ENCODE measurements around the gene ANTXR1.
A peak's percentile ranks its signal among the peaks of the same experiment; 100 is the strongest.

ANTXR1 gene

DNA sequence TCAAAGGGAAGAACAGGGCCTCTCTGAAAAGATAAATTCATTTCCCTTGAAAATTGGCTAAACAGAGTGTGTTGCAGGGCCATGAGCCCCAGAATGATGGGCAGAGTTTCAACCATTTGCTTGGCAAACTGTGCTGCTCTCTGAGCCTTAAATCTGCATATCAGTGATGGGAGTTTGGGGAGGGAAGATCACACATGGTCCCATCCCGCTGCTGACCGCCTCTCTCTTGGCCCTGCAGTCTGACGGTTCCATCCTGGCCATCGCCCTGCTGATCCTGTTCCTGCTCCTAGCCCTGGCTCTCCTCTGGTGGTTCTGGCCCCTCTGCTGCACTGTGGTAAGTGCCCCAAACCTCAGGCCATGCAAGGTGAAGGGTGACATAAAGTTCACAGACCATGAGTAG is 139.0 kb downstream of the ANTXR1 start:
- no peak overlapping the region for H3K4me3 ChIP-seq (ENCODE audit: low read depth, low read length)

DNA sequence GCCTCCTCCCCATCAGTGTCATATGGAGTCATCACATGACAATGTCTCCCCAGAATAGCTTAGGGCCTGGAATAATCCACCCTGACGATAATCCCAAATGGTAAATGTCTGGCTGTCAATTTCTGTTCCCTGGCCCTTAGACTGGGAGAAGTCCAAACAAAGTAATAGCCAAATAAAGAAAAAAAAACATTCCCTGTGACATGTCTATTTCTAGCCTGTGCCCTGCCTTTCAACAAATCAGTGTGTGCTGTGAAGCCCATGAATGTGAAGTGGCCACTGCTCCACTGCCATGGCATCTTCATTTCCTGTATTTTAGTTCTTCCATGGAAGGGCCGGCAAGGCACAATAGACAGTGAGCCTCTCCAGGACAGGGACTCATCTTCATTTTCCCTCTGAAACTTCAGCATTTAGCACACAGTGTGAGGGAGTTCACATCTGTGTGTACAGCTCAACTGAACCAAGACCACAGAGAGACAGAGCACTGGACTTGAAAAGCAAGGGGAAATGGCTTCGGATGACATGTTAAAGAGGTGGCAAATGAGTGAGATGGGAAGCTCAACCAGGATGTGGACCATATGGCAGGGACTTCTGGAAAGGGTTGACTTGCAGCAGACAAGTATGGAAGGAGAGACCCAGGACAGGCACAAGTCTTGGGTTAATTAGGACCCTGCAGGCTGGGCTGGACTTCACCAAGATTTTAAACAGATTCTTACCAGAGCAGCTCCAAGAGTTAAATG is 140.0 kb downstream of the ANTXR1 start:
- TF ChIP-seq, protein P1, sequence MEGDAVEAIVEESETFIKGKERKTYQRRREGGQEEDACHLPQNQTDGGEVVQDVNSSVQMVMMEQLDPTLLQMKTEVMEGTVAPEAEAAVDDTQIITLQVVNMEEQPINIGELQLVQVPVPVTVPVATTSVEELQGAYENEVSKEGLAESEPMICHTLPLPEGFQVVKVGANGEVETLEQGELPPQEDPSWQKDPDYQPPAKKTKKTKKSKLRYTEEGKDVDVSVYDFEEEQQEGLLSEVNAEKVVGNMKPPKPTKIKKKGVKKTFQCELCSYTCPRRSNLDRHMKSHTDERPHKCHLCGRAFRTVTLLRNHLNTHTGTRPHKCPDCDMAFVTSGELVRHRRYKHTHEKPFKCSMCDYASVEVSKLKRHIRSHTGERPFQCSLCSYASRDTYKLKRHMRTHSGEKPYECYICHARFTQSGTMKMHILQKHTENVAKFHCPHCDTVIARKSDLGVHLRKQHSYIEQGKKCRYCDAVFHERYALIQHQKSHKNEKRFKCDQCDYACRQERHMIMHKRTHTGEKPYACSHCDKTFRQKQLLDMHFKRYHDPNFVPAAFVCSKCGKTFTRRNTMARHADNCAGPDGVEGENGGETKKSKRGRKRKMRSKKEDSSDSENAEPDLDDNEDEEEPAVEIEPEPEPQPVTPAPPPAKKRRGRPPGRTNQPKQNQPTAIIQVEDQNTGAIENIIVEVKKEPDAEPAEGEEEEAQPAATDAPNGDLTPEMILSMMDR (IDR thresholded peaks at IDR 0.05; ENCODE audit: control insufficient read depth, extremely low read depth, insufficient read depth): no peak
- H3K4me3 ChIP-seq (ENCODE audit: low read depth, low read length): no peak overlapping the region
- DNase-seq (ENCODE audit: low read depth): no peak

More for the DNA sequence above, 139.0 kb downstream of the ANTXR1 start:
- TF ChIP-seq, protein P1 (IDR thresholded peaks at IDR 0.05; ENCODE audit: control insufficient read depth, extremely low read depth, insufficient read depth): no peak
- DNase-seq (ENCODE audit: low read depth): no peak

DNA sequence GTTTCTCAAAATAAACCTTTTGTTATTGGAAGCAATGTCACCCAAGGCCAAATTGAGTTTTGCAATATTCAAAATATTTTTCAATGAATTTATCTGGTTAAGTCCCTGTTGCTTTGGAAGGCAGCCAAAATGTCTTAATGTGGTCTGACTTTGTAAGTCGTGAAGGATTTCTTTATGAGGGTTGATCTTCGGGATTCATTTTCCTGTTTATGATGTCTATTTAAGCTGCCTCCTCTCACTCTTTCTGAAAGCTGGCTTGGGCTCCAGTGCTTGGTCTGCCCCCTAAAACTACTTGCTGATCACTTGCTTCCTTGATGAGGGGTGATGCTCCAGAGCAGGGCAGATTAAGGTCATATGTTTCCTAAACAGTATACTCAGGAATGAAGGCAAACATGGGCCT is 141.1 kb downstream of the ANTXR1 start:
- DNase-seq (ENCODE audit: low read depth): no peak
- TF ChIP-seq, protein P1 (IDR thresholded peaks at IDR 0.05; ENCODE audit: control insufficient read depth, extremely low read depth, insufficient read depth): no peak
- no peak overlapping the region for H3K4me3 ChIP-seq (ENCODE audit: low read depth, low read length)

DNA sequence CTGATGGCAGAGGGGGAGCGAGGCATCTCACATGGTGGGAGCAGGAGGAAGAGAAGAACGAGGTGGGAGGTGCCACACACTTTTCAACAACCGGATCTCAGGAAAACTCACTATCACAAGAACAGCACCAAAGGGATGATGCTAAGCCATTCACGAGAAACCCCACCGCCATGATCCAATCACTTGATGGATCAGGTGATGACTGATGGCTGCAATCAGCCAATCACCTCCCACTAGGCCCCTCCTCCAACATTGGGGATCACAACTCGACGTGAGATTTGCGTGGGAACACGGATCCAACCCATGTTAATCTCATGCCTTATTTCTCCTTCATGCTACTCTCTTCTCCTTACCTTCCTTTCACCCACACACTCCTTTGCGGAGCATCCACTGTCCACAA is 143.6 kb downstream of the ANTXR1 start:
- TF ChIP-seq, protein P1 (IDR thresholded peaks at IDR 0.05; ENCODE audit: control insufficient read depth, extremely low read depth, insufficient read depth): no peak
- DNase-seq (ENCODE audit: low read depth): no peak
- H3K4me3 ChIP-seq (ENCODE audit: low read depth, low read length): no peak overlapping the region

DNA sequence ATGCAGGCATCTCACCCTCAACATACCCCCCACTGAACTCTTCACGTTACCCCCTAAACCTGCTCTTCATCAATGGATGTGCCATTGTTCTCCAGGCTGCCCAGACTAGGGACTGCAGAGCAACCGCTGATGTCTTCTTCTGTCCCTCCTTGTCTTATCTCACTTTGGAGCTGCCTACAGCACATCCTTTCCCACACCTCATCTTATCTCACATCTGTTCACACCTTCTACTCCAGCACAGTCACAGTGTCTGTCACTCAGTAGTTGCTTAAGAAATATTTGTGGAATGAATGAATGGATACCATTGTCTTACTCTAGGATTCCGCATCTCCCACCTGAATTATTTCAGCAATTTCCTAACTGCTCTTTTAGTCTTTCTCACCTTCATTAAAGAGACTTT is 144.5 kb downstream of the ANTXR1 start:
- H3K4me3 ChIP-seq (ENCODE audit: low read depth, low read length): no peak overlapping the region
- TF ChIP-seq, protein P1 (IDR thresholded peaks at IDR 0.05; ENCODE audit: control insufficient read depth, extremely low read depth, insufficient read depth): no peak
- no peak for DNase-seq (ENCODE audit: low read depth)

DNA sequence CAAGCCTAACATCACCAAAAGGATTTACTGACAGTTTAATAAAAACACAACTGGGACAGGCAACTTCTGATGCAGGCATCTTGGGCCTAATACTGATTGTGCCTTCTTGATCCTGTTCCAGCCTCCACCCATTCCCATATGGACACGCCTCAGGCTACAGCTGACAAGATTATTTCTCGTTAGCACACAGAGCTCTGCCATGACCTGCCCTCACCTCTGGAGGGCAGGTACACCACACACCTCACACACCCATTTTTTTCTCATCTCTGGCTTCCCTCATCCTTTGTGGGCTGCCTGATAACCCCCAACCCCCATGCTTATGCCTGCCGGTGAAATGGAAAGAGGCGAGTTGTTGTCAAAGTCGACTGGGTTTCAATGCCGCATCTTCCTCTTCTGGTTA is 147.0 kb downstream of the ANTXR1 start:
- peak; percentile 49 for DNase-seq (ENCODE audit: low read depth)
- TF ChIP-seq, protein P1 (IDR thresholded peaks at IDR 0.05; ENCODE audit: control insufficient read depth, extremely low read depth, insufficient read depth): peak; percentile 49
- no peak overlapping the region for H3K4me3 ChIP-seq (ENCODE audit: low read depth, low read length)

DNA sequence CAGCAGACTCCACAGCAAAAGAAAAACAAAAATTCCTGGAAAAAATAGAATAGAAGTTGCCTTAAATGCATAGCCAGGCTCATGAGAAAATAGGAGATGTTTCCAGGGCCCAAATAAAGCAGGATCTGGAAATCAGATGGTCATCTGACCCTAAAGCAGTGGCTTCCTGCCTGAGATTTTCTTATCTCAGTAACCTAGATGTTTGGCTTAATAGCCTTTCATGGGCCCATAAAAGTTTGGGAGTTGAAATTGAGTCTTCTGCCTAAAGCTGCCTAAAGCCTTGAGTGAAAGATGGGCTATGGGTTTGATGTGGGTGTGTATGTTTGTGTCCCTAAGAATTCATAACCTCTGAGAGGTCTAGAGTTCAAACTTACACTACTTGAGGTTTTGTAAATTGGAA is 149.1 kb downstream of the ANTXR1 start:
- no peak for DNase-seq (ENCODE audit: low read depth)
- TF ChIP-seq, protein P1 (IDR thresholded peaks at IDR 0.05; ENCODE audit: control insufficient read depth, extremely low read depth, insufficient read depth): no peak

More for the DNA sequence above, 149.1 kb downstream of the ANTXR1 start:
- H3K4me3 ChIP-seq (ENCODE audit: low read depth, low read length): no peak overlapping the region
